H1 (cell line): Measurements from ENCODE around the gene TRIP13. TPM values are rescaled to one million over a fixed set of nuclear protein-coding genes. Genes with fewer than 3 reads are reported as not detected.

Source experiments
- CBX5 ChIP-seq: fragments of 300-800, 300-1000 bp; sonication (generic); IDR thresholded peaks from 2 replicates; pipeline ENCODE4 v1.7.1; 2016; ENCODE audit warnings: antibody characterized with exemption, low read length, low read depth
- CHD7 ChIP-seq: fragments of 300-600 bp; sonication (generic); IDR thresholded peaks from 2 replicates; pipeline ENCODE4 v1.7.1; 2012; ENCODE audit warnings: low read length, moderate library complexity, mild to moderate bottlenecking, inconsistent platforms; ENCODE audit not compliant: insufficient replicate concordance
- CTBP2 ChIP-seq: IDR thresholded peaks from 2 replicates; pipeline ENCODE4 v1.7.0; 2011; ENCODE audit warnings: borderline replicate concordance, mild to moderate bottlenecking, moderate library complexity, mixed read lengths, low read length; ENCODE audit not compliant: insufficient read depth, insufficient read length
- NRF1 ChIP-seq: IDR thresholded peaks from 2 replicates; pipeline ENCODE4 v1.6.1; 2011; ENCODE audit warnings: mild to moderate bottlenecking, low read depth, low read length, improper control_type of control experiment
- RFX5 ChIP-seq: IDR thresholded peaks from 2 replicates; pipeline ENCODE4 v1.6.1; 2011; ENCODE audit warnings: low read depth, low read length, improper control_type of control experiment, borderline replicate concordance
- SP2 ChIP-seq: IDR thresholded peaks from 2 replicates; pipeline ENCODE4 v1.6.1; 2012; ENCODE audit warnings: mild to moderate bottlenecking, low read length, inconsistent platforms
- polyA plus RNA-seq, 7 experiments: library from polyadenylated mRNA; depleted of rRNA in 3 of 7; stranded (reverse) in 5 of 7; unstranded in 2 of 7; fragments of >200 nt in 5 of 7; fragments of 200-250 nt in 2 of 7; gene quantifications; 1 replicate in 5 of 7; 2 replicates in 1 of 7; 4 replicates in 1 of 7; pipeline versions ENCODE4 v1.2.1 to v1.2.3, GENCODE V29; 2011 to 2013; ENCODE audit warnings: missing spikeins in 2 of 7, mixed read lengths in 2 of 7
- total RNA-seq: library from RNA; stranded (reverse); fragmentation: NEBNext Ultra II Directional; extraction: Animal tissue kit (Norgen Biotek cat#: 25700); gene quantifications from 2 replicates; pipeline ENCODE4 v1.2.1, GENCODE V29; 2021

TRIP13 gene
- total and polyA plus RNA-seq, 2 of the 8 experiments (the other 6 are each of a cell fraction or from before 2014, with no cell fraction given): 20.0 to 39.2 TPM

GRCh38 chr5:933251-933861, 40.7 kb downstream of the TRIP13 start (continued):
- TF ChIP-seq CTBP2 (no peak), CHD7 (no peak), NRF1 (no peak), RFX5 (no peak), SP2 (no peak), CBX5 (no peak)
